GM12891 (cell line): ENCODE data around the gene NRIP2.

Experiments used
- PAX5 ChIP-seq: IDR thresholded peaks from 2 replicates; pipeline ENCODE4 v1.6.1; 2011; ENCODE audit warnings: low read length, moderate library complexity, mild to moderate bottlenecking; ENCODE audit not compliant: insufficient read depth, severe bottlenecking
- POLR2A ChIP-seq: IDR thresholded peaks from 2 replicates; pipeline ENCODE4 v1.6.1; 2011; ENCODE audit warnings: low read depth, low read length, control low read depth
- POLR2AphosphoS5 ChIP-seq: IDR thresholded peaks from 2 replicates; pipeline ENCODE4 v1.6.1; 2011; ENCODE audit warnings: low read depth, low read length, control low read depth

DNA sequence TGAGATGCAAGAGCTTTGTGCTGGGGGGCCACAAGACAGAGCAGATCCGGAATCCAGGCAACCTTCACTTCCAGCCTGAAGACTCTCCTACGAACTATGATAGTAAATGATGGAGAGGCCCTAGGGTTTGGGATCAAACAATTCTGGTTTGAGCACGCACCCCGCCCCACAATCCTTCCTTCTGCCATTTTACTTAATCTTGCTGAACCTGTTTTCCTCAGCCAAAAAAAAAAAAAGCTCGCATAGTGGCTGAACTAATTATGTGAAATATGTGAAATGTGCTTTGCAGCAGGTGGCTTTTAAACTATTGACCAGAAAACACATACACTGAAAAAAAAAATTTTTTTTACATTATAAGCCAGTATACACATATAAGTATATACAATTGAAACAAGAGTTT lies 23.0 kb downstream of the NRIP2 start:
- TF ChIP-seq POLR2AphosphoS5 (no peak), PAX5 (no peak), POLR2A (no peak)
